Caco-2 (cell line): ENCODE results near the gene GP1BB. TPM values are rescaled to one million over a fixed set of nuclear protein-coding genes. Genes with fewer than 3 reads are reported as not detected.

Source experiments
- BruUV-seq: library from RNA; stranded (reverse); fragments of 400-500 nt; replicated peaks from 2 replicates; lab custom pipeline; 2021; lab: Mats Ljungman, UMichigan
- CTCF ChIA-PET: fragments of 300-600 bp; sonication (Branson Sonifier 250); formaldehyde crosslinking; loops from one replicate; lab custom pipeline; 2022; ENCODE audit warnings: antibody characterized with exemption; lab: Charles Lee
- POLR2A ChIA-PET: fragments of 300-600 bp; sonication (Branson Sonifier 250); formaldehyde crosslinking; loops from one replicate; lab custom pipeline; 2022; ENCODE audit warnings: antibody characterized with exemption; lab: Charles Lee
- DNase-seq, 2 experiments: peaks; one replicate each; pipeline versions ENCODE4 v3.0.0 to v3.0.0-alpha.2; 2020 to 2022
- H3K27me3 ChIP-seq: replicated peaks from 2 replicates; pipeline ENCODE4 v1.6.0; 2011; ENCODE audit warnings: low read length; ENCODE audit not compliant: control insufficient read depth, insufficient read depth
- H3K36me3 ChIP-seq: 2 replicates; pipeline ENCODE4 v1.5.1; 2011; ENCODE audit warnings: low read length; ENCODE audit not compliant: control insufficient read depth, insufficient read depth
- H3K4me1 ChIP-seq: fragments of 250-450 bp; sonication (Bioruptor Pico); 2 replicates; pipeline ENCODE4 v1.5.1; 2020; ENCODE audit warnings: mild to moderate bottlenecking
- H3K4me3 ChIP-seq: 2 replicates; pipeline ENCODE4 v1.5.1; 2011; ENCODE audit warnings: low read depth, mild to moderate bottlenecking, control low read depth, low read length
- H3K9me3 ChIP-seq: fragments of 250-450 bp; sonication (Bioruptor Pico); 2 replicates; pipeline ENCODE4 v1.5.1; 2020; ENCODE audit warnings: mild to moderate bottlenecking, moderate library complexity
- H3K27ac Mint-ChIP-seq: one replicate; pipeline ENCODE4 v1.8.0; 2022; ENCODE audit warnings: mixed read lengths; ENCODE audit not compliant: unreplicated experiment
- H3K27me3 Mint-ChIP-seq: one replicate; pipeline ENCODE4 v1.8.0; 2022; ENCODE audit warnings: mixed read lengths; ENCODE audit not compliant: insufficient read depth, unreplicated experiment
- H3K36me3 Mint-ChIP-seq: one replicate; pipeline ENCODE4 v1.8.0; 2022; ENCODE audit warnings: mild to moderate bottlenecking, mixed read lengths; ENCODE audit not compliant: insufficient read depth, unreplicated experiment
- H3K4me1 Mint-ChIP-seq: one replicate; pipeline ENCODE4 v1.8.0; 2022; ENCODE audit warnings: low read depth, mixed read lengths; ENCODE audit not compliant: unreplicated experiment
- H3K4me3 Mint-ChIP-seq: one replicate; pipeline ENCODE4 v1.8.0; 2022; ENCODE audit warnings: mild to moderate bottlenecking, moderate library complexity, mixed read lengths; ENCODE audit not compliant: unreplicated experiment
- H3K9me3 Mint-ChIP-seq: one replicate; pipeline ENCODE4 v1.8.0; 2022; ENCODE audit warnings: mixed read lengths; ENCODE audit not compliant: unreplicated experiment
- CTCF ChIP-seq, 2 experiments: fragments of 200-600 bp in 1 of 2; IDR thresholded peaks; 1 replicate in 1 of 2; 2 replicates in 1 of 2; pipeline versions ENCODE4 v1.5.1 to v1.8.0; 2011 to 2022; ENCODE audit warnings: antibody characterized with exemption in 1 of 2, control low read depth in 1 of 2, inconsistent platforms in 1 of 2, low read depth in 1 of 2, low read length in 1 of 2, mild to moderate bottlenecking in 1 of 2, moderate library complexity in 1 of 2; ENCODE audit not compliant: insufficient read depth in 1 of 2, severe bottlenecking in 1 of 2, unreplicated experiment in 1 of 2
- intact Hi-C: fragments of 100-400 bp; cut with micrococcal nuclease; formaldehyde crosslinking; loops from one replicate; pipeline ENCODE4 v1.10.0; 2022; ENCODE audit not compliant: unreplicated experiment
- total RNA-seq: library from RNA; stranded (reverse); gene quantifications from 2 replicates; pipeline ENCODE4 v1.2.3, GENCODE V29; 2022

The GP1BB gene
- total RNA-seq, 1 experiment from 2014 or later, result 1.0 TPM

GRCh38 chr22:19744350-19745006 is 21.1 kb downstream of the GP1BB start:
- Mint-ChIP-seq H3K9me3 (no peaks in the 10 kb centered on the region), H3K36me3 (no peaks in the 10 kb centered on the region), H3K4me1 (no peaks in the 10 kb centered on the region), H3K27me3 (no peaks in the 10 kb centered on the region), H3K27ac (no peak overlapping the region), H3K4me3 (no peak overlapping the region)
- Histone ChIP-seq H3K36me3 (no peaks in the 10 kb centered on the region), H3K4me3 (no peak overlapping the region), H3K27me3 (no peaks in the 10 kb centered on the region; the same call in 1 of the 2 replicates), H3K9me3 (no peaks in the 10 kb centered on the region), H3K4me1 (no peaks in the 10 kb centered on the region)
- DNase-seq, result no peak
- ChIA-PET CTCF (no interaction called here), POLR2A (no interaction called here)
- BruUV-seq, result no TSS peak
- no peak for TF ChIP-seq CTCF (IDR thresholded peaks at IDR 0.05; ENCODE audit: insufficient read depth in 1 of 2, low read depth in 1 of 2, low read length in 1 of 2, severe bottlenecking in 1 of 2, unreplicated experiment in 1 of 2)
- intact Hi-C loops, result no loop called here

GRCh38 chr22:19745155-19746101 is 22.1 kb downstream of the GP1BB start:
- Histone ChIP-seq H3K36me3 (no peaks in the 10 kb centered on the region), H3K27me3 (no peaks in the 10 kb centered on the region; the same call in 1 of the 2 replicates), H3K4me3 (no peak overlapping the region), H3K9me3 (no peaks in the 10 kb centered on the region), H3K4me1 (no peaks in the 10 kb centered on the region)
- Mint-ChIP-seq H3K36me3 (no peaks in the 10 kb centered on the region), H3K4me1 (no peaks in the 10 kb centered on the region), H3K27ac (no peak overlapping the region), H3K27me3 (no peaks in the 10 kb centered on the region), H3K9me3 (no peaks in the 10 kb centered on the region), H3K4me3 (no peak overlapping the region)
- intact Hi-C loops, result no loop called here
- BruUV-seq, result no TSS peak
- CTCF ChIA-PET, result interaction anchor here (0.9 to 1.1 kb wide), 3 partner anchors 11 to 22 kb away, joined by 3 to 4 read pairs (median 3); partner anchors contain the start of gene GP1BB
- POLR2A ChIA-PET, result no interaction called here
- DNase-seq, result no peak
- TF ChIP-seq CTCF (IDR thresholded peaks at IDR 0.05; ENCODE audit: insufficient read depth in 1 of 2, low read depth in 1 of 2, low read length in 1 of 2, severe bottlenecking in 1 of 2, unreplicated experiment in 1 of 2), result no peak

DNA sequence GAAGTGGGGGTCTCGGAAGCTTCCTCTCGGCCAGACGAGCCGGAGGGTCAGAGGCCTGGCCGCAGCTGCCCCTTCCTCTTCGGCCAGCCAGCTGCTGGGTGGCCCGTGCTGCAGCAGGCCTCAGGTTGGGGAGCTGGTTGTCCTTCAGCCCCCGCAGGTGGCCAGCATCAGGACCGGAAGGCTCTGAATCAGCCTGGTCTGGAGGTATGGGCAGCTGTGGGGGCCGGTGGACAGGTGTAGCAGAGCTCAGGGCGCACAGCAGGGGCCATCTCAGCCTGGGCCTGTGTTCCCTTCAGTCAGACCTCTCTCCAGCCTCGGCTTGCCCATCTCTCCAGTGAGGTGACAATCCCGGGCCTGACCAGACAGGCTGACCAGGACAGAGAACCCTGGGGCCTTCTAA is 23.4 kb downstream of the GP1BB start:
- no peaks in the 10 kb centered on the region; the same call in 1 of the 2 replicates for H3K27me3 ChIP-seq
- no peaks in the 10 kb centered on the region for H3K9me3 ChIP-seq
- ChIA-PET POLR2A (no interaction called here), CTCF (interaction anchor here (0.6 to 1.1 kb wide), 2 partner anchors 10 to 16 kb away, joined by 3 to 4 read pairs; no protein-coding TSS in a partner anchor)
- DNase-seq, result no peak
- Mint-ChIP-seq H3K9me3 (no peaks in the 10 kb centered on the region), H3K27ac (no peak overlapping the region), H3K4me1 (no peaks in the 10 kb centered on the region), H3K27me3 (no peaks in the 10 kb centered on the region), H3K4me3 (no peak overlapping the region), H3K36me3 (no peaks in the 10 kb centered on the region)
- BruUV-seq, result no TSS peak
- peaks cover 10% of the 10 kb centered on the region for H3K4me1 ChIP-seq
- no peaks in the 10 kb centered on the region for H3K36me3 ChIP-seq
- intact Hi-C loops, result no loop called here
- TF ChIP-seq CTCF (IDR thresholded peaks at IDR 0.05; ENCODE audit: insufficient read depth in 1 of 2, low read depth in 1 of 2, low read length in 1 of 2, severe bottlenecking in 1 of 2, unreplicated experiment in 1 of 2), result no peak
- no peak overlapping the region for H3K4me3 ChIP-seq
